Measurements from ENCODE around the gene ESPN.

ESPN gene

GRCh38 chr1:6409053-6409452 lies 15.5 kb upstream of the ESPN start:
- no peak for DNase-seq (ENCODE audit: low spot score)

GRCh38 chr1:6409733-6410132 lies 14.8 kb upstream of the ESPN start:
- DNase-seq (ENCODE audit: low spot score): no peak

DNA sequence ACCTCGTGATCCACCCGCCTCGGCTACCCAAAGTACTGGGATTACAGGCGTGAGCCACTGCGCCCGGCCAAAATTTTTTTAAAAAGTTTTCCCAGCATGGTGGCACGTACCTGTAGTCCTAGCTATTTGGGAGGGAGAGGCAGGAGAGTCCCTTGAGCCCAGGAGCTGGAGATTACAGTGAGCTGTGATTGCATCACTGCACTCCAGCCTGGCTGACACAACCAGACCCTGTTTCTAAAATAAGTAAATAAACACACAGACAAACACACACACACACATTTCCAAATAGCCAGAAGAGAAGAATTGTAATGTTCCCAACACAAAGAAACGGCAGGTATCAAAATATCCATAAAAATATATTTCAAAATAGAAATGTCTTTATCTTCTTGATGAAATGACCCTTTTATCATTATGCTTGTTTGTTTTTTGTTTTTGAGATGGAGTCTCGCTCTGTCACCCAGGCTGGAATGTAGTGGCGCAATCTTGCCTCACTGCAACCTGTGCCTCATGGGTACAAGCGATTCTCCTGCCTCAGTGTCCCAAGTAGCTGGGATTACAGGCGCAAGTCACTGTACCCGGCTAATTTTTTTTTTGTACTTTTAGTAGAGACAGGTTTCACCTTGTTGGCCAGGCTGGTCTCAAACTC lies 14.2 kb upstream of the ESPN start:
- DNase-seq (ENCODE audit: low spot score): no peak

DNA sequence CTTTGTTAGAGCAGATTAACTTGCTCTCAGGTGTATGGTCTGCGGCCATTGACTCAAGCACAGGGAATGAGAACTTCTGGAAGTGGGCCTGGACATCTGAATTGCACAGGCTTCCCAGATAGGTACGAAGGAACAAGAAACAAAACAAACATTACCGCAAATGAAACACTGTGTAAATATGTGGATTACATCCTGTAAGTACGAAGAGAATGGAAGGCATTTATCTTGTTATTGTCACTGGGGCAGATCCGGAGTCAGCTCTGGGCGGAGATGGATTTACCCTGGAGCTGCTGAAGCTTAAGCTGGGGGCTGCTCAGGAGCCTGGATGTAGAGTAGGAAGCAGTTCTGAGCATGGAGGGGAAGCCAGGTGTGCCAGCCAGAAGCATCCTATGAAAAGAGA lies 11.7 kb upstream of the ESPN start:
- no peak for DNase-seq (ENCODE audit: low spot score)

DNA sequence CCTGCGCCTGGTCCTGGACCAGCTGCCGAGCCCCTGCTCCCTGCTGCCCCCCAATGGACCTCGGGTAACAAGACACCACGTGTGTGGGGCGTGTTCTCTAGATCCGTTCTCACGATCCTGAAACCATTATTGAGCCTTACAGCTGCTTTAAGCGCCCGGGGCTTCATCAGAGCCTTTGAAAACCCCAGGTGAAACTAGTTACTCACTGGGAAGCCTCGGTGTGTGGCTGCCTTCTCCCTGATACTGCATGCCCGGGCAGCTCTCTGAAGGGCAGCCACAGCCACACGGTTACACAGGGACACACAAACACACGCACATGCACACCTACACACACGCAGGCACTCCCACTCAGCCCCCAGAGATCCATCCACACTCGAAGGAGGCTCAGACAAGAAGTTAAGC lies 10.1 kb upstream of the ESPN start:
- DNase-seq (ENCODE audit: low spot score): peak; percentile 80

DNA sequence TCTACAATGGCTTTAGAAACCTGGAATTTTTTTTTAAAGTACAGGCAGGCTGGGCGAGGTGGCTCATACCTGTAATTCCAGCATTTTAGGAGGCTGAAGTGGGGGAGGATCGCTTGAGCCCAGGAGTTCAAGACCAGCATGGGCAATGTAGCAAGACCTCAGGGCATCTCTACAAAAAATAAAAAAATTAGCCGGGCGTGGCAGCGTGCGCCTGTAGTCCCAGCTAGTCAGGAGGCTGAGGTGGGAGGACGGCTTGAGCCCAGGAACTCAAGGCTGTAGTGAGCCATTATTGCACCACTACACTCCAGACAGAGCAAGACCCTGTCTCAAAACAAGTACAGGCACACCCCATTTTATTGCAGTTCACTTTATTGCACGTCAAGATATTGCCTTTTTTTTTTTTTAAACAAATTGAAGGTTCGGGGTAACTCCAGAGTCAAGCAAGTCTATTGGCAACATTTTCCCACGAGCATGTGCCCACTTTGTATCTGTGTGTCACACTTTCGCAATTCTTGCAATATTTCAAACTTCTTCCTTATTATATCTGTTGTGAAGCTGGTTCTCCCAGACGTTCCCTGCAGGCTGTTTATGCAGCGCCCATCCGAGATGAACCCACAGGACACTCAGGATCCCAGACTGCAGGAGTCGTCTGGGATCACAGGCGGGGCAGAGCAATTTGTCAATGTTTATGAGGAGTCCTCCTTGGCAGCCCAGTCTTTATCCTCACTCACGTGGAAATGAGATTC lies 9.5 kb upstream of the ESPN start:
- DNase-seq (ENCODE audit: low spot score): no peak

DNA sequence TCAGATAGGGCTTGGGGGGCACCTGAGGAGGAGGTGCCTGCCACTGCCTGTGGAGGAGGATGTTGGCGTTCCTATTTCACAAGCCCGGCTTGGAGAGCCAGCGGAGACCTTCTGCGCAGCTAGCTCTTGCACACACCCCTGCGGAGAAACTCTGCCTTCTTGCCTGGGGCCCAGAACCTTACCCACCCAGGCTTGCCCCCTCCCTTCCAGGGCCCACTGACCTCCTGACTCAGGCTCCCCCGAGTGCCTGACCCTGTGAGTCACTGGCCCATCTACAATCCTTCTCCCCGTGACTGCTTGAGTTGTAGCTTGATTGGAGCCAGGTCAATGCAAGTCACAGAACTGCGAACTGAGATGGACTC lies 8.3 kb upstream of the ESPN start:
- no peak for DNase-seq (ENCODE audit: low spot score)

DNA sequence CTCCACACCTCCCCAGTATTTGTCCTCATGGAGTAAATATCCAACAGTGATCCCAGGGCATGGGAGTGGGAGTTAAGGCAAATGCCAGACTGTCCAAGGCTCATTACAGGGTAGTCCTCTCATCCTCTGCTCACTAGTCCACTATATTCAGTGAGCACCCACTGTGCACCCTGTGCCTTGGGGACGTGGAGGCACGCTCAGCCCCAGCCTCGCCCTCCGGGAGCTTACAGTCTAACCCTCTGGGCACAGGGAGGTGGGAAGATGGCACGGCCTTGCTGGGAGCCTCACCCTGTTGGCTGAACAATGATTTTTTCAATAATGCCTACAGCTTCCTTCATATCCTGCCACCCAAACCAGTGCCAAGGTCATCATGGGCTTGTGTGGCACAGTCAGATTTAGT lies 7.7 kb upstream of the ESPN start:
- no peak for DNase-seq (ENCODE audit: low spot score)

DNA sequence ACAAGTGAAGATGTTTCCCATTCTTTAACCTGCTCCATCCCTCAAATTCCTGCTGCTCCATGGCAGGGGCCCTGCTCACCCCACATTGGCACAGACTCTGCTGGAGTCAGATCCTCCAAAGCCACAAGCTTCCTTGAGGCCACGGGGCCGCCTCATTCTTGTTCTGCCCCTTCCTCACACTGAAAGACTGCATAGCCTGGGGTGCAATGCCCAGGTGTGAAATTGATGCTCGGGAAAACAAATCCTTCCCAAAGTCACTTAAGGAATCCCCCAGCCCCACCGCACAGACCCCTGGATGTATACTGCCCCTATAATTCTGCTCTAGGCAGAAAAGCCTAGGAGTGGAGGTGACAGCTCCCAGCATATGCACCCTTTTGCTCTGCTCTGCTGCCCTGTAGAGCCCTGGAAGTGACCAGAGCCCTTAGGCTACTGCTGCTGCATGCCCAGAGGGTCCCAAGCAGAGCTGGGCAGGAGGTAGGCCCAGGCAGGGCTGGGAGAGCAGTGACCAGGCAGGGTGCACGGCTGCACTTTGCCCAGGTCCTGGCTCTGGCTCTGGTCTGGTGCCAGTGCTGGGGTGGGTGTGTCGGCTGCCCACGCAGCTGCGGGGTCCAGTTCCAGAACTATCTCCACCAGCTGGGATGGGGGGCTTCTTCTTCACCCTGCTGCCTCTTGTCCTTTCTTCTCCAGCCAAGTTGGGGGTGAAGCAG lies 6.5 kb upstream of the ESPN start:
- DNase-seq (ENCODE audit: low spot score): no peak

DNA sequence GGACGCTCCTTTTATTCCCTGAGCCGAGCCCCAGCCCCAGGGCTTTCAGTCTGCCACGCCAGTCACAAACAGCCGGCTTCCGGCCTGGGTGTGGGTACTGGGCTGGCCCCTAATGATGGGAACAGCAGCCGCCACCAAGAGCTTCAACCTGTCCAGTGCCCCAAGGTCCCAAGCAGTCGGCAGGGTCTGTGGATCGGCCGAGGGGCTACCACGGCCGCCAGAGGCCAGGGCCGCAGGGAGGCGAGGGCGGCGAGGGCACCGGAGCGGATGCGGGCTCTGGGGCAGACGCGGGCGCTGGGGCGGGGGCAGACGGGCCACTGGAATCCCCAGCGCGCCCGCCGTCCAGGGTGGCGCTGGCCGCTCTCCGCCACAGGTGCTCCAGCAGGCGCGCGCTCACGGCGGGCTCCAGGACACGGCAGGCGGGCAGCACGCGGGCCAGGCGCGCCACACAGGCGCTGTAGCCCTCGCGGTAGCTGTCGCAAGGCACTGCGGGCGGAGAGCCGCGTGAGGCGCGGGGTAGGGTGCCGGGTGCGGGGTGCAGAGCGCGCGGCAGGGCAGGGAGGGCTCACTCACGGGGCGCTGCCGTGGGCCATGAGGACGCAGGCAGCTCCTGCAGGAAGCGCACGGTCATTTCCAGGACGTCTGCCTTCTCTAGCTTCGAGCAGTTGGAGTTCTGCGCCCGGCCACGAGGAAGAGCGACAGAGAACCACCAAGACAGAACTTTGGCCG lies 5.7 kb upstream of the ESPN start:
- DNase-seq (ENCODE audit: low spot score): no peak

DNA sequence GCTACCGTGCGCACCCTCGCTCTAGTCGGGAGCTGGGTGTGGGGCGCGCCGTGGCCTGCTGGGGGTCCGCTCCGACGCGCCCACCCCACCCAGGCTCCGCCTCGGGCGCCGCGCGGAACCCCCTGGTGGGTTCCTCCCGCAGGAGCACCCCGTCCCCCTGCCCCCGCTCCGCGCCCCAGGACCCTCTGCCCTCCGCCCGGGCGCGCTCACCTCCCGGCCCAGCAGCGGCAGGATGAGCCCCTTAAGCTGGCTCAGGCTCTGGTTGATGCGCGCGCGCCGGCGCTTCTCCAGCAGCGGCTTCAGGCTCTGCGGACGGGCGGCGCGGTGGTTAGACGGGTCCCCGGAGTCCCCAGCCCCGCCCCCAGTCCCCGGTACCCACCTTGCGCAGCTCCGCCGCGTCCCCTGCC lies 5.2 kb upstream of the ESPN start:
- no peak for DNase-seq (ENCODE audit: low spot score)

DNA sequence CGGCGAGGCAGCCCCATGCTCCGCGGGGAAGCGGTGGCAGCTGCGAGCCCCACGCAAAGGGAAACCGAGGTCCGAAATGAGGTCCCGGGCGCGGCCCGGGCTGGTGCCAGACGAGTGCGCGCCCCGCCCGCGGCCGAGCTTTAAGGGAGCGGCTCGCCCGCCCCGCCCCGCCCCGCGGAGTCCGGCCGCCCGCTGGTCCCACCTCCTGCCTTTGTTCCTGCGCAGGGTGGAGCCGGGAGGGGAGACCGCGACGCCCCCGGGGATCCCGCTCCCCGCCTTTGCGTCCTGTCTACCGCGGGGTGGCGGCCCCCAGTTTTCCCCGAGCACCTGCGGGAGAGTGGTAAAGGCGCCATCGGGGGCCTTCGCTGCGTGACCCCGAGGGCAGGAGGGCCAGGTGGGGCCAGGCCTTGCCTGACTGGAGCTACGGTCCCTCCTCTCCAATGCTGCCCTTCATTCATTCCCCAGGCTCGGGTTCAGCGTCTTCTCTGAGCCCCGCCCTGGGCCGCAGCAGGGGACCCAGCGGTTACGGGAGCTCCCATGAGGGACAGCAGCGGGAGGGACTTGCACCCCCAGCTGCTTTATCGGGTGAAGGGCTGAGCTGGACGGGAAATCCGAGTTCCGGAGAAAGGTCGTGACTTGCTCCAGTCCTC lies 4.6 kb upstream of the ESPN start, which contains the start of gene HES2:
Gene HES2 (minus strand): TSS at position 116 of the 650 bp plus-strand sequence. CDS start 99 bp downstream, at position 17.
- DNase-seq (ENCODE audit: low spot score): peak; percentile 64

DNA sequence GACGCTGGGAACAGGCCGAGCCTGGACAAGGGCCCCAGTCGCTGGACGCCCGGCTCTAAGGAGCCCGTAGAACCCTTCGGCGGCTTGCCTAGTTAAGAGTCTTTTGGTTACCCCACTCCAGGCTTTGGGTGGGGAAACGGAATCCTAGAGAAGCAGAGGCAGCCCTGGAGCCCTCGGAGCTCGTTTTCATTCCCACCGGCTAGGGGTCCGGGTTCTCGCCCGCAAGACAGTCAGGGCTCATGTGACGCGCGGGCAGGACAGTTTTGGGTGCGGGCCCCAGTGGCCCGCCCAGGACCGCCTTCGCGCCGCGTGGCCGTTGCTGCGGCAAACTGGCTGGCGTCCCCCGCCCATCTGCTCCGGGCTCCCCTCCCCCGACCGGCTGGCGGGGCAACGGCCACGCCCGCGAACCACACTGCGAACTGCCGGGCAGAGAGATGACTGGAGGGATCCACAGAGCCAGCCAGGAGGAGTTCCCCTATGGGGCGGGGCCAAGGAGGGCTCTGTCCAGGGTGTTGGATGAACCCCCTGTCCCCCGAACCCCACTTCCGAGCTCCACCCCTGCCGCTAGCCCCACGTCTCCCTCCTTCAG lies 4.0 kb upstream of the ESPN start:
- DNase-seq (ENCODE audit: low spot score): no peak

GRCh38 chr1:6421266-6421665 lies 3.3 kb upstream of the ESPN start:
- no peak for DNase-seq (ENCODE audit: low spot score)

DNA sequence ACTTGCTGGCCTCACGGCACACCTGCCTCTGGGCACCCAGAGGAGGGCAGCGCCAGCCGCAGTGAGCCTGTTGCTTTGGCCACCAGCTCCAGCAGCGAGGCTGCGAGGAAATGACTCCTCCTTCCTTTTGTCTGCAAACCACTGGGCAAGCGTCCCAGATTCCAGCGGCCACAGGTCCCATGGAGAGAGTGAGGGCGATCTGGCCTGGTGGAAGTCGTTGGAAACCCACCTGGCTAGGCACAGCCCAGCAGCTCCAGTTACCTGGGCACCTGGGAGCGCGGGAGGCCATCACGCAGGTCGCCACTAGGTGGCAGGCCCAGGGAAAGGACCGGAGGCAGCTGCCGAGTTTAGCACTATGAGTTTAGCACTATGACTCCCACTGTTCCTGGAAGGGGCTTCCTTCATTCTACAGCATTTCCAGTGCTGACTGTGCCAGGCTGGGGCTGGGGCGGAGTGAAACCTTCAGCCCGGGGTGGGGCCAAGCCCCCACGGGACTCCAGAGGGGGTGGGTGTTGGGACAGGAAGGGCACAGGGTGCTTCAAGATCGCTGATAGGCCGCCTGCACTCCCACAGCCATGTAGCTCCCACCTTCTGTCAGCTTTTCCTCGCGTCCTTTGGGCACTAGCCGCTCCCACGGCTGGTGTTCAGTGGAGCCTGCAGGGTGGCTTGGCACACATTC lies 1.1 kb upstream of the ESPN start:
- no peak for DNase-seq (ENCODE audit: low spot score)

DNA sequence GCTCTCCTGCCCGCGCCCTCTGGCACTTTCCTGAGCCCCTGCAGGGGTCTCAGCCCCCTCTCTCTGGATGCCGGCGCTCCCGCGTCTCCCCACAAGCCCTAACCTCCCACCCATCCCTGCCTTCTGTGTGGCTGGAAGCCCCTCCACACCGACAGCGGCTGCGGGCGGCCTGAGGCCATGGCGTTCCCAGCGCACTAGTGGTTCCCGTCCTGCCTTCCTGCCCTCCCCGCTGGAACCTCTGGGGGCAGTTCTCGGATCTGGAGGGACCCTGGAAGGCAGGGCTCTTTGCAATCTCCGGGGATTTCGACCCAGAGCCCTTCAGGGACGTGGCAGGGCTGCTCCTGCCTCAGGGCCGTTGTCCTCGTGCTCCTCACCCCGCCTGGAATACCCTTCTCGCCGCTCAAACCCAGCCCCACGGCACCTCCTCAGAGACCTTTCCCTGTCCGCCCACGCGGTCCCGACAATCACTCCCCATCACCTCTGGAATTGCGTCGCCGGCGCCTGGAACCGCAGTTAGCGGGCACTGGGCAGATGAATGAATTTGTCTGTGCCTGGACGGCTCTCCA lies 493 bp upstream of the ESPN start:
- no peak for DNase-seq (ENCODE audit: low spot score)

- no peak for DNase-seq (ENCODE audit: low spot score)
These were observed 1.1 kb downstream of the ESPN start for GRCh38 chr1:6425658-6426057.

DNA sequence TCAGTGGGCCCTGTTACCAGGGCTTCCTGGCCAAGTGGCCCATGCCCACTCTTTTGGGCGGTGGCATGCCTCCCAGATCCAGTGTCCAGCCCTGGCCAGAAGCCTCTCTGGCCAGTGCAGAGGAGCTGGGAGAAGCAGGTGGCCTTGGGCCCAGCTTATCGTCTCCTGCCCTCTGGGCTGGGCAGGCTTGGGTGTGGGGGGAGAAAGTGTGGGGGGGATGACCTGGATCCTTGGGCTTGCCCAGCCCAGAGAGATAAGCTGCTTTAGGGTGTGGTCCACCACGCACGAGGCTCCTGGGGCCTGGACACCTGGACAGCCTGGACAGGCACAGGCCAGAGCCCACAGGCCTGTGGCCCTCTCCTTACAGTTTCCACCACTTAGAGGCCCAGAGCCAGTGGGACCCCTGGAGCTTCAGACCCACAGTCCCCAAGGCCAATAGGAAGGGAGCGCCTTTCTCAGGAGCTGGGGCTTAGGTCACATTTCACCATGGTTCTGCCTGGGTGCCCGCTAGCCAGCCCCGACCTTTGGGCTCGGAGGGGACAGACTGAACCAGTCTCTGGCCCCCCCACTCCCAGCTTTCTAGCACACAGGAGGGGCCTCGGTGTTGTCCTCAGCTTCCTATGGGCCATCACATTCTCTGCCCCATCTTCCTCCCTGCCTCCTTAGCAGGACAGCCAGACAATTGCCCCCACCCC lies 1.8 kb downstream of the ESPN start:
- no peak for DNase-seq (ENCODE audit: low spot score)

- no peak for DNase-seq (ENCODE audit: low spot score)
These were observed 2.4 kb downstream of the ESPN start for GRCh38 chr1:6426972-6427350.

Measured in AG08396 (cell line).